ENCODE data around the gene PCYT1B.
"Not testable (repeated sequence)": the region's sequence is repeated elsewhere in the genome, so short reads cannot be mapped to it uniquely, and the experiment has no call there.

PCYT1B gene

GRCh38 chrX:24643116-24643515 is 4.0 kb downstream of the PCYT1B start:
- no peak for DNase-seq

GRCh38 chrX:24629701-24630100 is 17.4 kb downstream of the PCYT1B start:
- no peak for DNase-seq

- no peak for DNase-seq
These were observed 27.5 kb downstream of the PCYT1B start for GRCh38 chrX:24619647-24620046.

- DNase-seq: no peak
These were observed 36.6 kb downstream of the PCYT1B start for GRCh38 chrX:24610516-24610915.

- no peak for DNase-seq
These were observed 39.5 kb downstream of the PCYT1B start for GRCh38 chrX:24607616-24608015.

- DNase-seq: not testable (repeated sequence)
These were observed 41.2 kb downstream of the PCYT1B start for GRCh38 chrX:24605941-24606340.

- no peak for DNase-seq
These were observed 44.0 kb downstream of the PCYT1B start for GRCh38 chrX:24603191-24603590.

- no peak for DNase-seq
These were observed 45.3 kb downstream of the PCYT1B start for GRCh38 chrX:24601858-24602257.

- no peak for DNase-seq
These were observed 52.6 kb downstream of the PCYT1B start for GRCh38 chrX:24594501-24594900.

GRCh38 chrX:24590111-24590510 is 57.0 kb downstream of the PCYT1B start:
- DNase-seq: no peak

GRCh38 chrX:24577091-24577490 is 70.1 kb downstream of the PCYT1B start:
- no peak for DNase-seq

- no peak for DNase-seq
These were observed 71.7 kb downstream of the PCYT1B start for GRCh38 chrX:24575496-24575895.

GRCh38 chrX:24574743-24575142 is 72.4 kb downstream of the PCYT1B start:
- DNase-seq: no peak

- no peak for DNase-seq
These were observed 80.0 kb downstream of the PCYT1B start for GRCh38 chrX:24567169-24567568.

- no peak for DNase-seq
These were observed 80.9 kb downstream of the PCYT1B start for GRCh38 chrX:24566240-24566639.

GRCh38 chrX:24563291-24564010 is 83.7 kb downstream of the PCYT1B start:
- no peak for DNase-seq

- no peak for DNase-seq
These were observed 86.0 kb downstream of the PCYT1B start for GRCh38 chrX:24561121-24561520.

GRCh38 chrX:24553011-24553410 is 94.1 kb downstream of the PCYT1B start:
- no peak for DNase-seq

GRCh38 chrX:24550166-24550565 is 97.0 kb downstream of the PCYT1B start:
- no peak for DNase-seq

GRCh38 chrX:24547961-24548360 is 99.2 kb downstream of the PCYT1B start:
- no peak for DNase-seq

GRCh38 chrX:24542756-24543155 is 104.4 kb downstream of the PCYT1B start:
- DNase-seq: no peak

GRCh38 chrX:24536551-24536950 is 110.6 kb downstream of the PCYT1B start:
- DNase-seq: no peak

- DNase-seq: no peak
These were observed 118.5 kb downstream of the PCYT1B start for GRCh38 chrX:24528605-24529004.

- DNase-seq: no peak
These were observed 120.5 kb downstream of the PCYT1B start for GRCh38 chrX:24526616-24527015.

GRCh38 chrX:24525455-24525854 is 121.7 kb downstream of the PCYT1B start:
- DNase-seq: no peak

Data from stimulated activated CD4-positive, alpha-beta T cell treated with anti-CD3 and anti-CD28 coated beads, Interleukin-4, amount 100 ng/mL, for 1 hour (primary cell).